ENCODE measurements around the gene MPST.

- TF ChIP-seq CTCF (IDR thresholded peaks at IDR 0.05): no peak
- TF ChIP-seq POLR2A (IDR thresholded peaks at IDR 0.05): no peak
These were observed 11.2 kb upstream of the MPST start for GRCh38 chr22:37008365-37008764.

Data from adrenal gland (tissue), 5 donors.